GM18519 (cell line): ENCODE data around the gene CCNG1.

ENCODE experiments used
- ATAC-seq: cut with Tn5 transposase; IDR thresholded peaks from one replicate; pipeline ENCODE4 v1.9.1; 2021; ENCODE audit warnings: mild to moderate bottlenecking, moderate library complexity; ENCODE audit not compliant: unreplicated experiment, low FRiP score

The CCNG1 gene

DNA sequence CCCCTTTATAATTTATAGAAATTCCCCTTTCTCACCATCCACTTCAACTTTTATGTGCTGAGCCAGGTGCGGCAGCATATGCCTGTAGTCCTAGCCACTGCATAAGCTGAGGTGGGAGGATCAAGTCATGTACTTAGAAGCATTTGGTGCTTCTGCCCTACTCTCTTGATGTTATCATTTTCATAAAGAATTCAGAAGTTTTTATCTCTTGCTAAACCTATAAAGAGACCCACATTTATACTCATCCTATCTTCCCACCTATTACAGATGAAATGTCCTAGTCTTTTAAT is 41.5 kb downstream of the CCNG1 start:
- ATAC-seq: no peak

DNA sequence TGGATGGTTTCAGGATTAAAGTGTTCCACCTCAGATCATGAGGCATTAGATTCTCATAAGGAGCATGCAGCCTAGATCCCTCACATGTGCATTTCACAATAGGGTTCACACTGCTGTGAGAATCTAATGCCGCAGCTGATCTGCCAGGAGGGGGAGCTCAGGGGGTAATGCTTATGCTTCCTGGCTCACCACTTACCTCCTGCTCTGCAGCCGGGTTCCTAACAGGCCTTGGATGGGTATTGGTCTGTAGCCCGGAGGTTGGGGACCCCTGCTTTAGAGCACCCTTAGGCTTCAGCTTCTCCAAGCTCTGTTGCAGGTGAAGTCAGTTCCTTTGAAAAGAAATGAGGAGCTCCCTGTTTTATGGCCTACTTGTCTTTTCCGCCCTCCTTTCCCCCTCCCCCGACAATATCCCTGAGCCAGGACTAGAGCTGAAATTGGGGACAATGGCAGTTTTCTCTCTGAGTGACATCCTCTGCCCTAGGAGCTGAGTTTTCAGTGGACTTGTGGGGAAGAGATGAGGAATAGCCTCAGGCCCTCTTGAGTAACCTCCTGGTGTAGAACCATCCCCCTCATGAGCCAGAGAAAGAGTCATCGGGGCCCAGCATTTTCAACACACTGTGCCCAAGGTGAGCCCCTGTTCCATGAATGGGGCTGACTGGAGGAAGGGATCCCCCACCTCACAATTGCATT is 51.8 kb downstream of the CCNG1 start:
- no peak for ATAC-seq

DNA sequence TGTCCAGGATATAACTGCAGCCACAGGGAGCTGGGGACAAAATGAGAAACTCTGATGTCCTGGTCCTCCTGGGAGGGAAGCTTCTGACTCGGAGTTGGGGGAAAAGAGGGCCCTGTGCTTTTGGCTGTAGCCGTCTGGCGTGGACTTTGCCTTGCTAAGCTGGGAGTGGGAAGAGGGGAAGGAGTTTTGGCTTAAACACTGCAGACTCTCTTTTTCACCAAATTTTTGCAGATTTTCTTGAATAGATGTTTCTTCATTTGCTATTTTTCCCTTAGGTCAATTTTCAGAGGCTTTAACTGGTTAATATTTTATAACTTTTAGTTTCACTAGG is 52.3 kb downstream of the CCNG1 start:
- ATAC-seq: no peak
